ENCODE data around the gene ACSM3. TPM values are rescaled to one million over a fixed set of nuclear protein-coding genes. Genes with fewer than 3 reads are reported as not detected.

Gene ACSM3
- total and polyA plus RNA-seq, 9 of the 15 experiments (the other 6 are each of a cell fraction or from before 2014, with no cell fraction given) = 112 to 420 (median 182) TPM

DNA sequence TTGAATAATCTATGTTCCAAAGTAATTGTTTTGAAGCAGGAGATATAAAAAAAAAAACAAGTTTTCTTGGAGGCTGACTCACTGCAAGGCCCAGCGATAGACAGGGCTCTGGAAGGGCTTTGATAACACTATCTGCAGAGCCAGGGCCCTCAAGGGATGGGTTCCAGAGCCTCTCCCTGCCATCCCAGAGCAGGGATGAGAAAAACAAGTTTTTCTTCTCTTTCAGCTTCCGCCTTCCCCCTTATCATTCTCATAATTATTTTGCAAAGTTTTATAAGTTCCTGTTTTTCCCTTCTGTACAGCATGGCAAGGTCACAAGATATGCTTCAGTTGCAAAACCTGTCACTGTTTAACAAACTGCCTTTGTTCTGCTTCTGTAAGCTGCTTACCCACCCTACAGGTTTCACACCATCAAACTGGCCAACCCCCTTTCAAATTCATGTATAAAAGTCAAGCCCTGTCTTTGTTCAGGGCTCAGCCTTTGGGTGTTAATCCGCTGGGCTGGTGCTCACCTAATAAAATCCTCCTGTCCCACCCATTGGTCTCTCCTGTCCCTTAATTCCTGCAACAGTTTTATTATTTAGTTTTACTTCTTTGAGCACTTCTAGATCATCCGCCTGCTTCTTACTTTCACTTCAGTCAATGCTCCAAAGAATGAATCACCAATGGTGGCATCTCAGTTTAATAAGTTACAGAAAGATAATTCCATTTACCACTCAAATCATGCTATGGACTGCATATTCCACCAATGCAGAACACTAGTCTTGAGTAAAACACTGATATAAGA lies 16.6 kb upstream of the ACSM3 start (continued):
- TF ChIP-seq, protein P1, sequence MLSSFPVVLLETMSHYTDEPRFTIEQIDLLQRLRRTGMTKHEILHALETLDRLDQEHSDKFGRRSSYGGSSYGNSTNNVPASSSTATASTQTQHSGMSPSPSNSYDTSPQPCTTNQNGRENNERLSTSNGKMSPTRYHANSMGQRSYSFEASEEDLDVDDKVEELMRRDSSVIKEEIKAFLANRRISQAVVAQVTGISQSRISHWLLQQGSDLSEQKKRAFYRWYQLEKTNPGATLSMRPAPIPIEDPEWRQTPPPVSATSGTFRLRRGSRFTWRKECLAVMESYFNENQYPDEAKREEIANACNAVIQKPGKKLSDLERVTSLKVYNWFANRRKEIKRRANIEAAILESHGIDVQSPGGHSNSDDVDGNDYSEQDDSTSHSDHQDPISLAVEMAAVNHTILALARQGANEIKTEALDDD (IDR thresholded peaks at IDR 0.05) = 0 out of 2 replicates have a peak, but pooled peaks have one; percentile 32
- TF ChIP-seq ZNF79 (CRISPR knock-in tag; IDR thresholded peaks at IDR 0.05; ENCODE audit: low read depth) (0 out of 2 replicates have a peak, but pooled peaks have one; percentile 36), ZNF175 (CRISPR knock-in tag; IDR thresholded peaks at IDR 0.05; ENCODE audit: low read depth) (peak; percentile 91), HDAC3 (IDR thresholded peaks at IDR 0.05; ENCODE audit: borderline replicate concordance, partially characterized antibody) (peak; percentile 76), CSDE1 (IDR thresholded peaks at IDR 0.05) (0 out of 4 replicates have a peak, but pooled peaks of 1 of the 2 experiments have one; percentile 14), ZNF707 (CRISPR knock-in tag; conservative IDR thresholded peaks at IDR 0.05) (no peak), STAG1 (CRISPR knock-in tag; IDR thresholded peaks at IDR 0.05; ENCODE audit: borderline replicate concordance) (no peak), PRMT5 (CRISPR knock-in tag; IDR thresholded peaks at IDR 0.05) (no peak), ZNF77 (CRISPR knock-in tag; IDR thresholded peaks at IDR 0.05) (no peak), NR2C1 (IDR thresholded peaks at IDR 0.05) (no peak; the same call in 1 of the 2 replicates), NR2C1 (tag; IDR thresholded peaks at IDR 0.05) (no peak; the same call in 1 of the 2 replicates)
- TF ChIP-seq, protein P2, sequence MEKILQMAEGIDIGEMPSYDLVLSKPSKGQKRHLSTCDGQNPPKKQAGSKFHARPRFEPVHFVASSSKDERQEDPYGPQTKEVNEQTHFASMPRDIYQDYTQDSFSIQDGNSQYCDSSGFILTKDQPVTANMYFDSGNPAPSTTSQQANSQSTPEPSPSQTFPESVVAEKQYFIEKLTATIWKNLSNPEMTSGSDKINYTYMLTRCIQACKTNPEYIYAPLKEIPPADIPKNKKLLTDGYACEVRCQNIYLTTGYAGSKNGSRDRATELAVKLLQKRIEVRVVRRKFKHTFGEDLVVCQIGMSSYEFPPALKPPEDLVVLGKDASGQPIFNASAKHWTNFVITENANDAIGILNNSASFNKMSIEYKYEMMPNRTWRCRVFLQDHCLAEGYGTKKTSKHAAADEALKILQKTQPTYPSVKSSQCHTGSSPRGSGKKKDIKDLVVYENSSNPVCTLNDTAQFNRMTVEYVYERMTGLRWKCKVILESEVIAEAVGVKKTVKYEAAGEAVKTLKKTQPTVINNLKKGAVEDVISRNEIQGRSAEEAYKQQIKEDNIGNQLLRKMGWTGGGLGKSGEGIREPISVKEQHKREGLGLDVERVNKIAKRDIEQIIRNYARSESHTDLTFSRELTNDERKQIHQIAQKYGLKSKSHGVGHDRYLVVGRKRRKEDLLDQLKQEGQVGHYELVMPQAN (IDR thresholded peaks at IDR 0.05; ENCODE audit: borderline replicate concordance) = no peak
- TF ChIP-seq, protein P3, sequence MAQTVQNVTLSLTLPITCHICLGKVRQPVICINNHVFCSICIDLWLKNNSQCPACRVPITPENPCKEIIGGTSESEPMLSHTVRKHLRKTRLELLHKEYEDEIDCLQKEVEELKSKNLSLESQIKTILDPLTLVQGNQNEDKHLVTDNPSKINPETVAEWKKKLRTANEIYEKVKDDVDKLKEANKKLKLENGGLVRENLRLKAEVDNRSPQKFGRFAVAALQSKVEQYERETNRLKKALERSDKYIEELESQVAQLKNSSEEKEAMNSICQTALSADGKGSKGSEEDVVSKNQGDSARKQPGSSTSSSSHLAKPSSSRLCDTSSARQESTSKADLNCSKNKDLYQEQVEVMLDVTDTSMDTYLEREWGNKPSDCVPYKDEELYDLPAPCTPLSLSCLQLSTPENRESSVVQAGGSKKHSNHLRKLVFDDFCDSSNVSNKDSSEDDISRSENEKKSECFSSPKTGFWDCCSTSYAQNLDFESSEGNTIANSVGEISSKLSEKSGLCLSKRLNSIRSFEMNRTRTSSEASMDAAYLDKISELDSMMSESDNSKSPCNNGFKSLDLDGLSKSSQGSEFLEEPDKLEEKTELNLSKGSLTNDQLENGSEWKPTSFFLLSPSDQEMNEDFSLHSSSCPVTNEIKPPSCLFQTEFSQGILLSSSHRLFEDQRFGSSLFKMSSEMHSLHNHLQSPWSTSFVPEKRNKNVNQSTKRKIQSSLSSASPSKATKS (CRISPR knock-in tag; IDR thresholded peaks at IDR 0.05) = 0 out of 2 replicates have a peak, but pooled peaks have one; percentile 33
- TF ChIP-seq, protein P4, sequence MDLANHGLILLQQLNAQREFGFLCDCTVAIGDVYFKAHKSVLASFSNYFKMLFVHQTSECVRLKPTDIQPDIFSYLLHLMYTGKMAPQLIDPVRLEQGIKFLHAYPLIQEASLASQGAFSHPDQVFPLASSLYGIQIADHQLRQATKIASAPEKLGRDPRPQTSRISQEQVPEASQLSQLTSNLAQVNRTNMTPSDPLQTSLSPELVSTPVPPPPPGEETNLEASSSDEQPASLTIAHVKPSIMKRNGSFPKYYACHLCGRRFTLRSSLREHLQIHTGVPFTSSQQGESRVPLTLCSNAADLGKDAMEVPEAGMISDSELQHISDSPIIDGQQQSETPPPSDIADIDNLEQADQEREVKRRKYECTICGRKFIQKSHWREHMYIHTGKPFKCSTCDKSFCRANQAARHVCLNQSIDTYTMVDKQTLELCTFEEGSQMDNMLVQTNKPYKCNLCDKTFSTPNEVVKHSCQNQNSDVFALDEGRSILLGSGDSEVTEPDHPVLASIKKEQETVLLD (IDR thresholded peaks at IDR 0.05) = peak; percentile 44; the same call in 1 of the 2 replicates
- TF ChIP-seq, protein P5, sequence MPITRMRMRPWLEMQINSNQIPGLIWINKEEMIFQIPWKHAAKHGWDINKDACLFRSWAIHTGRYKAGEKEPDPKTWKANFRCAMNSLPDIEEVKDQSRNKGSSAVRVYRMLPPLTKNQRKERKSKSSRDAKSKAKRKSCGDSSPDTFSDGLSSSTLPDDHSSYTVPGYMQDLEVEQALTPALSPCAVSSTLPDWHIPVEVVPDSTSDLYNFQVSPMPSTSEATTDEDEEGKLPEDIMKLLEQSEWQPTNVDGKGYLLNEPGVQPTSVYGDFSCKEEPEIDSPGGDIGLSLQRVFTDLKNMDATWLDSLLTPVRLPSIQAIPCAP (CRISPR knock-in tag; IDR thresholded peaks at IDR 0.05; ENCODE audit: borderline replicate concordance) = no peak

All from K562 (cell line).